Measurements from ENCODE around the gene TUBGCP2. TPM values are rescaled to one million over a fixed set of nuclear protein-coding genes. Genes with fewer than 3 reads are reported as not detected.
A peak's percentile ranks its signal among the peaks of the same experiment; 100 is the strongest.

The TUBGCP2 gene
- 42.6 TPM for total RNA-seq
- long read RNA-seq, full-length matches to known transcripts: 91 of 116 reads
- long read RNA-seq, partial matches to known transcripts: 15 of 116 reads
- long read RNA-seq, other reads (novel, unspliced or antisense): 10 of 116 reads

DNA sequence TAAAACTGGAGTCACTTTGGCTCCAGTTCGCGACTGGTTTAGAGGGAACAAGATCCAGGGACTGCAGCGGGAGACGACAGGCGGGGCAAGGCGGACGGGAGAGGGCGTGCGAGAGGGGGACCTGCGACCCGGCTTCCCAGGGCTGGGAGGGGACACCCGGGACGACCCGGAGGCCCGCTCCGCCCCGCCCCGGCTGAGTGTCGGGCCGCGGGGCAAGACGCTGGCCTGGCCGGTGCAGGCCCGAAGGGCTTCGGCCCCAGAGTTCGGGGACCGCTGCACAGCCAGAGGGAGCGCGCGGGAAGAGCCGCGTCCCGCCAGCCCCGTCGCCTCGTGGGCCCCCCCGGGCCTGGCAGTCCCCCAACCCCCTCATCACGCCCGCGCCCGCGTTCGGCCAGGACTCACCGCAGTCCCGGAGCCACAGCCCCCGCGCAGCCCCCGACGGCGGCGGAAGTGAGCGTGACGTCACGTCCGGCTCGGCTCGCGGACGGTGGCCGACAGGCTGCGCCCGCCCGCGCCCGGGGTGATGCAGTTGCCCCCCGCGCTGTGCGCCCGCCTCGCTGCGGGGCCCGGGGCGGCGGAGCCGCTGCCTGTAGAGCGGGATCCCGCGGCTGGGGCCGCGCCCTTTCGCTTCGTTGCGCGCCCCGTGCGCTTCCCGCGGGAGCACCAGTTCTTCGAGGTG is at the start of gene TUBGCP2, which contains the start of gene ZNF511:
TSS of gene TUBGCP2 (minus strand) at position 452 of the 679 bp plus-strand sequence. CDS start 5,931 bp downstream, outside the sequence.
TSS of gene ZNF511 (plus strand) at position 494 of the 679 bp plus-strand sequence. CDS start at position 524, 30 bp downstream.
- DNase-seq (peak; percentile 93), ATAC-seq (peak; percentile 91)
- intact Hi-C loops (cut with micrococcal nuclease): no loop called here

- peak; percentile 73 for DNase-seq
- ATAC-seq: peak; percentile 85
- intact Hi-C loops (cut with micrococcal nuclease): no loop called here
These were observed 48.9 kb upstream of the TUBGCP2 start, which contains the start of gene FUOM for GRCh38 chr10:133357285-133358161. TSS of gene FUOM (minus strand) at chr10:133358019. CDS start at chr10:133358007, 12 bp downstream.

GRCh38 chr10:133356549-133357284 is 48.0 kb upstream of the TUBGCP2 start:
- intact Hi-C loops (cut with micrococcal nuclease): no loop called here
- DNase-seq (no peak), ATAC-seq (no peak)

DNA sequence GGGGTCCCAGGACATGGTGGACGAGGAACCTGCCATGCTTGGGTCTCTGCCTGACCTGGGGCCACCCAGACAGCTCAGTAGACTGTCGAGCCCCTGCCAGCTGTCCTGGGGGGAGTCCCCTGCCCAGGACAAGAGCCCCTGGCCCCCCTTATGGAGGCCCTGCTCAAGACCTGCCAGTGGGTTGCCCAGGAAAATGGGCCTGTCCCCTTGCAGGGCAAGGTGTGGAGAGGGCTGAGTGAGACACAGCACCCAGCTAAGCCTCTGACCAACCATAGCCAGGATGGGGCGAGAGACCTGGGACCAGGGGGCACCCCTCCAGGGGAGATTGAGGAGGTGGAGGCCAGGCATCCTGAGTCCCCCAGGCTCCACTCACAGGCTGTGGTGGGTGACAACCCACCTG is 47.3 kb upstream of the TUBGCP2 start:
- ATAC-seq (no peak), DNase-seq (no peak)
- intact Hi-C loops (cut with micrococcal nuclease): no loop called here

DNA sequence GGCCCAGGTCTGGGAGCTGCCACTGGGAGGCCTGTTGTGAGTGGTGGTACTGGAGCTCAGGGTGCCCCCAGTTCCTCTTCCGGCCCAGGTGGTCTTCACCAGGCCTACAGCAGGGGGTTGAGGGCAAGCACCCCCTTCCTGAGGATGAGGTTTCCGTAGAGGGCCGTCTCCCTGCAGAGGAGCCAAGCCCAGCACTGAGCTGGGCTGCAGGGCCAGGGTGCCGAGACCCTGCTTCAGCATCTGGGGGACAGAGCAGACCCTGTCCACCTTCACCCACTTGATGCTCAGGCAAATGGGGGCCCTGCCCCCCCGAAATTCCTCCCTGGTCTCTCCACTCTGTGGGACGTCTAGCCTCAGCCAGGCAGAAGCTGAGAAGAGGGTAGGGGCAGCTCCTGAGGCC is 46.6 kb upstream of the TUBGCP2 start:
- intact Hi-C loops (cut with micrococcal nuclease): no loop called here
- ATAC-seq (no peak), DNase-seq (no peak)

DNA sequence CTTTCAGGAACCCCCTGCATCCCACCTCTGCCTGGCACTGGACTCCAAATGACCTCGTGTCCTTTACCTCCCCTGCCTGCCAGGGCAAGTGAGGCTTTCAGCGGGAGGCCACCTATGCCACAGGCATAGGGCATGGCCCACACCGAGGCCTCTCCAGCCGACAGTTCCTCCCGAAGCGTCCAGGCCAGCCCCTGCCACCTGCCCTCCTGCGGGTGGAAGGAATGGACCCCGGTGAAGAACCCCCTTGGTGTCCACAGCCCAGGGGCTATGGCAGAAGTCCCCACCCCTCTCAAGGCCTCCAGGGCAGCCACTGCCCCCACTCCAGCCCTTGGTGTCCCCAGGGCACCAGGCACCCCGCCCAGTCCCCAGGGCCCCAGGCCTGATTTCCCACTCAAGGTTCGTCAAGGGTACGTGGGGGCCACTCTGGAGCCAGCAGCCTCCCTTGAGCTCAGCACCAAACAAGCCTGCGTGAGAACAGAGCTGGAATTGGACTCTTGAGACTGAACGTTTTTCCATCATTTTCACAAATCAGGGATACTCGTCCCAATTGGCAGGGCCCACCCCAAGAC is 46.1 kb upstream of the TUBGCP2 start:
- ATAC-seq (no peak), DNase-seq (no peak)
- intact Hi-C loops (cut with micrococcal nuclease): no loop called here

- intact Hi-C loops (cut with micrococcal nuclease): no loop called here
- ATAC-seq: no peak
- DNase-seq: no peak
These were observed 45.4 kb upstream of the TUBGCP2 start for GRCh38 chr10:133353988-133354605.

- no peak for DNase-seq
- ATAC-seq: no peak
- intact Hi-C loops (cut with micrococcal nuclease): no loop called here
These were observed 44.7 kb upstream of the TUBGCP2 start for GRCh38 chr10:133353202-133353959.

DNA sequence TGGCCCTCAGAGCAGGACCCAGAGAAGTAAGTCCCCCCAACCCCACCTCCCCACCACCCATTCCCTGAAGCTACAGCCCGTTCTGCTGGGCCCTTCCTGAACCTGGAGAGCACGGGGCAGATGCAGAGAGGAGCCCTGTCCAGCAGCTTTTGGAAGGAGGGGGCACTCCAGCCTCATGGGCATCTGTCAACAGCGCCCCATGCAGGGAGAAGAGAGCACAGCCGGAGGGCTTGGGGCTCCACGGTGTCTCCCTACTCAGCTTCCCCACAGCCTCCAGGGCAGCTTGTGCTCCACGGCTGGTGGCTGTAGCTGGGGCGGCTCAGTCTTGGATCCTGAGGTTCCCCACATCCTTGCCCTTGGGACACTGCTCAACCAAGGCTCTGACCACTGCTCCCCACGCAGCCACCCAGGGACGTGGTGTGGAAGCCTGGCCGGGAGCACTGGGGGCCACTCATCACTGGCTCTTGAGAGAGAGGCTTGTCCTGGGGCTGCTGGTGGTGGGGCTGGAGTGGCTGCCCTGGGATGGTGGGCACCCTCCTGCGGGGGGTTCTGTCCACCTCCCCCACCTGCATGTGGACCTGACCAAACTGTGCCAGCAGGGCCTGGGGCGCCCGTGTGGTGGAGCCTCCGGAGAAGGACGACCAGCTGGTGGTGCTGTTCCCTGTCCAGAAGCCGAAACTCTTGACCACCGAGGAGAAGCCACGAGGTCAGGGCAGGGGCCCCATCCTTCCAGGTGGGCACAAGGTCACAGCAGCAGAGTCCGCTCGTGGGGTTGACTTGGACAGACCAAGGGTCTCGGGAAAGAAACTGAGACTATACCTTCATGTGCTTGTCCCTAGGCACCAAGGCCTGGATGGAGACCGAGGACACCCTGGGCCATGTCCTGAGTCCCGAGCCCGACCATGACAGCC is 43.0 kb upstream of the TUBGCP2 start:
- intact Hi-C loops (cut with micrococcal nuclease): no loop called here
- ATAC-seq: no peak
- DNase-seq: no peak

DNA sequence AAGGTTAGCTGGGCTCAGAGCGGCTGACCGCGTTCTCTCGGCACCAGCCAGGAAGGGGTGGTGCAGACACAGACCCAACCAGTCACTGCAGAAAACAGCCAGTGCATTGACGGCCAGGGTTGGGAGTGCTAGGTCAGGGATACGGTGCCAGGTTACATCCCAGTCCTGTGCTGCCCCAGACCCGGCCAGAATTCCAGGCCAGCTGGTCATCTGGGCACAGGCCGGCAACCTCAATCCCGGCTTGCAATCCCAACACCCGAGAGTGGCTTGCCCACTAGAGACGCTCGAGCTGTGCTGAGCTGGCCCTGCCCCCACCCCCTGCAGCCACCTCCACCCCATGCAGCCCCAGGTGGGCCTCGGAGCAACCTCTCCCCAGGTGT is 42.3 kb upstream of the TUBGCP2 start:
- DNase-seq: no peak
- intact Hi-C loops (cut with micrococcal nuclease): no loop called here
- ATAC-seq: no peak

DNA sequence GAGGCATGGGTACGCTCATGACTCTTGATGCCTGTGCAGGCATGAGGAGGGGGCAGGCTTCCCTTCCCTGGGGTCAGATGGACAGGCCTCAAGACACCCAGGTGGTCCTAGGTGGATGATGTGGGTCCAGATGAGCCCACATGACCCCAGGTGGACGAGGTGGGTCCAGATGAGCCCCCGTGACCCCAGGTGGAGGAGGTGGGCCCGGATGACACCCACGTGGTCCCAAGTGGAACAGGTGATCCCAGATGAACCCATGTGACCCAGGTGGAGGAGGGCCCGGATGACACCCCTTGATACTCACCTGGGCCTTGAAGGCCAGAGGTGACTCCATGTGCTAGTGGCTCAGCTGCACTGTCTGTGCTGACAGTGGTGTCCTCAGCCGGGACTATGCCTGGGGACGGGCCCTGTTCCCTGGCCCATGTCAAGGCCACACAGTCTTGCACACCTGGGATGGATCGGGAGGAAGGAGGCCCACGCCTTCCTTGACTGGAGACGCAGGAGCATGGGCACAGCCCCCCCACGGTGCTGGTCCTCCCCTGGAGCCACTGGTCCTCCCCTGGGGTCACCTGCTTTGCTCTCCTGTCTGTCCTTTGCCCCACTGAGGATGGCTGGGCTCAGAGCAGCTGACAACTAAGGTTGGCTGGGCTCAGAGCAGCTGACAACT is 41.7 kb upstream of the TUBGCP2 start:
- intact Hi-C loops (cut with micrococcal nuclease): no loop called here
- no peak for ATAC-seq
- no peak for DNase-seq

- intact Hi-C loops (cut with micrococcal nuclease): no loop called here
- ATAC-seq: no peak
- DNase-seq: no peak
These were observed 40.9 kb upstream of the TUBGCP2 start for GRCh38 chr10:133349577-133350011.

- DNase-seq: no peak
- intact Hi-C loops (cut with micrococcal nuclease): no loop called here
- no peak for ATAC-seq
These were observed 40.5 kb upstream of the TUBGCP2 start for GRCh38 chr10:133349160-133349568.

DNA sequence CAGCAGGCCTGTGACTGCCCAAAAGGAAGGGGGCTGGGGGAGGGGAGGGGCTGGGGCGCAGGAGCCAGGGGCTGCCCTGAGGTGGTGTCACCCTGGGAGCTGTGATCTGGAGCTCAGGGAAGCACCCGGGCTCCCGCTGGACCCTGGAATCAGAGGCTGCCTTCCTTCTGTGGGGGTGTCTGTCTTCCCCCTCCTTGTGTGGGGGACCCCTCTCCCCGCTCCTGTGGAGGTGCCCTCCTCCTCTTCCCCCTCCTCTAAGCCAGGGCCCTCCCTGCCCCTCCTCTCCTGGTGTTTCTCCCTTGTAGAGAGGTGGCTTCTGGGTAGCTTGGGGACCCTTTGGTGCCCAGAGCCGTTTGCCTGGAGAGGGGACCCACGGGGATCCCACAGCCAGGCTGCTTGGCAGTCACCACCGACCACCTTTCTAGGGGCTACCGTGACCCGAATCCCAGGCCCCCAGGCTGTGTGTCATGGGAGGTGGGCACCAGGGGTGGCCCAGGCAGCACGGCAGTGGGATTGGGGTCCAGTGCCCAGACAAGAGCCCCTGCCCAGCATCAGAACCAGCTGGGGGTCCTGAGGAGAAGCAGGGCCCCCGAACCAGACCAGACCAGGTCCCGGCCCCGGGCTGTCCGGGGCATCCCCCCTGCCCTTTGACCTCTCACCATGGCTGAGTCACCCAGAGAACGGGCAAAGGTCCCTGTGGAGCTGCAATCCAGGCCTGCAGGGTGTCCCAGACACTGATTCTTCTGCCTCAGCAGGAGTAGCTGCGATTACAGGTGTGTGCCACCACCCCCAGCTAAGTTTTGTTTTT is 39.2 kb upstream of the TUBGCP2 start:
- ATAC-seq (no peak), DNase-seq (no peak)
- intact Hi-C loops (cut with micrococcal nuclease): no loop called here

- ATAC-seq: no peak
- intact Hi-C loops (cut with micrococcal nuclease): no loop called here
- DNase-seq: no peak
These were observed 37.7 kb upstream of the TUBGCP2 start for GRCh38 chr10:133346413-133346812.

DNA sequence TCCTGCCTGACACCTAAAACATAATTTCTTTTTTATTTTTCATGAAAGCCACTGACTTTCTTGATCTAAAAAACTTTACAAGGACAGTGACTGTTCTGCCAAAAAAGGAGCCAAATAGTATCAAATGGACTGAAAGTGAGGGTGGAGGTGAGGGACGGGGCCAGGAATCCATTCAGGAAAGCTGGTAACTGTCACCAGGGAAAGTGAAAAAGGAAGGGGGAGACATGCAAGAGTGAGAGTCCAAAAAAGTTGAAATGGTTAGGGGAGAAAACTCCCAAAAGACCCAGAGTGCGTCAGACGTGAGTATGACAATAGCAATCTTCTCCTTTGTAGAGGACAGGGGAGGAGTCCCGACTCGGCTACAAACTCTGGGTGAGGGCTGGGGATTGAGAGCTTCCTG is 35.6 kb upstream of the TUBGCP2 start:
- DNase-seq (no peak), ATAC-seq (no peak)
- intact Hi-C loops (cut with micrococcal nuclease): no loop called here
